Muscle of leg (tissue), 11 donors: ENCODE results near the gene IRF3. TPM values are rescaled to one million over a fixed set of nuclear protein-coding genes. Genes with fewer than 3 reads are reported as not detected.

ENCODE experiments used
- DNase-seq: peaks from one replicate; pipeline ENCODE4 v3.0.0; 2013
- H3K27ac ChIP-seq: one replicate; pipeline ENCODE4 v1.5.1; 2013; ENCODE audit warnings: mild to moderate bottlenecking, low read length, control low read depth
- H3K27me3 ChIP-seq: one replicate; pipeline ENCODE4 v1.6.1; 2013; ENCODE audit warnings: low read length; ENCODE audit not compliant: control insufficient read depth, insufficient read depth
- H3K36me3 ChIP-seq: one replicate; pipeline ENCODE4 v1.6.1; 2013; ENCODE audit warnings: low read length; ENCODE audit not compliant: control insufficient read depth, insufficient read depth
- H3K4me1 ChIP-seq: one replicate; pipeline ENCODE4 v1.6.1; 2013; ENCODE audit warnings: low read length; ENCODE audit not compliant: control insufficient read depth, insufficient read depth
- H3K4me3 ChIP-seq: one replicate; pipeline ENCODE4 v1.5.1; 2013; ENCODE audit warnings: low read length, control low read depth
- H3K9me3 ChIP-seq: replicated peaks from 2 replicates; pipeline ENCODE4 v1.6.1; 2013; ENCODE audit warnings: low read depth, low read length; ENCODE audit not compliant: control insufficient read depth
- WGBS: methylation state at CpG from one replicate; pipeline ENCODE4 v1.1.5; 2013; ENCODE audit warnings: missing lambda C conversion rate; ENCODE audit not compliant: insufficient coverage; 5-methylcytosine and 5-hydroxymethylcytosine counted together
- polyA plus RNA-seq, 8 donors: library from polyadenylated mRNA; unstranded; fragments of 120-200 nt; gene quantifications; one replicate each; pipeline versions ENCODE4 v1.2.1 to v1.2.3, GENCODE V29; 2013; ENCODE audit warnings: inconsistent platforms in 1 of 8, low replicate concordance in 1 of 8; ENCODE audit not compliant: insufficient read length in 8 of 8, insufficient read depth in 1 of 8
- total RNA-seq: library from RNA; stranded (reverse); fragments of 120-200 nt; gene quantifications from one replicate; pipeline ENCODE4 v1.2.4, GENCODE V29; 2013

IRF3 gene
- total and polyA plus RNA-seq, 9 donors: 29.2 to 47.9 (median 38.3) TPM

DNA sequence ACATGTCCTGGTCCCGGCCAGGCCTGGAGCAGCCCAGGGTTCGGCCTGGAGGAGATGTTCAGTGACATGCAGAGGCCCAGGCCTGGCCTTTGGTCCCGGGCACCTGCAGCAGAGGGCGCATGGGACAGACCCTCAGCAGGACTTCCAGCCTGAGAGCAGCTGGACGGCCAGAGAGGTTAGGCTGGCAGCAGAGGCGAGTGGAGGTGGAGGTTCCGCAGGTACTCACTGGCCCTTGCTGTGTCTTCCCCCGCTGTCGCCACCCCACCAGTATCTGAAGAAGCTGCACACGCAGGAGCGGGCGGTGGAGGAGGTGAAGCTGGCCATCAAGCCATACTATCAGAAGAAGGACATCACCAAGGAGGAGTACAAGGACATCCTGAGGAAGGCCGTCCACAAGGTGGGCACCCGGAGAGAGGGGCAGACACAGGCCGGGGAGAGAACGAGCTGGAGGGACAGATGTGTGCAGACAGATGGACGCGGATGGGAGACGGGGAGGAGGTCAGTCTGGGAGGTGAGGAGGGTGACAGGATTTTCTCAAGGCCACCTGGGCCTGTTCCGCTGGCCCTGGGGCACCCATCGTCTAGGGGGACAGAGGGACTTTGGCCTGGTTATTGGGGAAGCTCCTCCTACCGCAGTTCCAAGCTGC is 8.0 kb downstream of the IRF3 start:
- no peaks in the 10 kb centered on the region for H3K4me1 ChIP-seq
- H3K9me3 ChIP-seq: no peaks in the 10 kb centered on the region
- no peaks in the 10 kb centered on the region for H3K27me3 ChIP-seq
- H3K4me3 ChIP-seq: no peak overlapping the region
- H3K27ac ChIP-seq: no peak overlapping the region
- H3K36me3 ChIP-seq: peaks cover 98% of the 10 kb centered on the region
- no peak for DNase-seq
- WGBS: 87% methylated on average over 18 of the region's 22 CpGs

DNA sequence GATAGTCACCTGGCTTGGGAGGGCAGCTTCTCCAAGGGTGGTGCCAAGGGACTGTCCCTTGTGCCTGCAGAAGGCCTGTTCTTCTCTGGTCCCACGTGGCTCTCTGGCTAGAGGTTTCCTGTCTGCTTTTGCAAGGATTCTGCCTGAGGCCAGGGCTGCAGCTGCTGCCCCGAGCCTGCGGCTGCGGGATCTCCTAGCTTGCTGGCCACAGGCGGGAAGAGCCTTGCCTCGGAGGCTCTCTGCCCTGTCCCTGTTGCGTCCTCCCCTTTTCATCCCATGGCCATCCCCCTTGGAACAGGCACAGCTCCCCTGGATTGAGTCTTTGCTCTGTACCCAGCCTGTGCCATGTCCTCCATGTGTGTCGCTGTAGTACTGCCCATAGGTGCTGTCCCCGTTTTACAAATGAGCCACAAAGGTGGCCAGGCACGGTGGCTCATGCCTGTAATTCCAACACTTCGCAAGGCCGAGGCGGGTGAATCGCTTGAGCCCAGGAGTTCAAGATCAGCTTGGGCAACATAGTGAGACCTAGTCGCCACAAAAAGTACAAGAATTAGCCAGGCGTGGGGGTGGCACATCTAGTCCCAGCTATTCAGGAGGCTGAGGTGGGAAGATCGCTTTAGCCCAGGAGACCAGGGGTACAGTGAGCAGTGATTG is 9.1 kb downstream of the IRF3 start:
- Histone ChIP-seq H3K27me3 (no peaks in the 10 kb centered on the region), H3K9me3 (no peaks in the 10 kb centered on the region), H3K4me3 (no peak overlapping the region), H3K27ac (no peak overlapping the region), H3K4me1 (no peaks in the 10 kb centered on the region), H3K36me3 (peaks cover 92% of the 10 kb centered on the region)
- no peak for DNase-seq
- 86% methylated on average over 16 of the region's 17 CpGs for WGBS

DNA sequence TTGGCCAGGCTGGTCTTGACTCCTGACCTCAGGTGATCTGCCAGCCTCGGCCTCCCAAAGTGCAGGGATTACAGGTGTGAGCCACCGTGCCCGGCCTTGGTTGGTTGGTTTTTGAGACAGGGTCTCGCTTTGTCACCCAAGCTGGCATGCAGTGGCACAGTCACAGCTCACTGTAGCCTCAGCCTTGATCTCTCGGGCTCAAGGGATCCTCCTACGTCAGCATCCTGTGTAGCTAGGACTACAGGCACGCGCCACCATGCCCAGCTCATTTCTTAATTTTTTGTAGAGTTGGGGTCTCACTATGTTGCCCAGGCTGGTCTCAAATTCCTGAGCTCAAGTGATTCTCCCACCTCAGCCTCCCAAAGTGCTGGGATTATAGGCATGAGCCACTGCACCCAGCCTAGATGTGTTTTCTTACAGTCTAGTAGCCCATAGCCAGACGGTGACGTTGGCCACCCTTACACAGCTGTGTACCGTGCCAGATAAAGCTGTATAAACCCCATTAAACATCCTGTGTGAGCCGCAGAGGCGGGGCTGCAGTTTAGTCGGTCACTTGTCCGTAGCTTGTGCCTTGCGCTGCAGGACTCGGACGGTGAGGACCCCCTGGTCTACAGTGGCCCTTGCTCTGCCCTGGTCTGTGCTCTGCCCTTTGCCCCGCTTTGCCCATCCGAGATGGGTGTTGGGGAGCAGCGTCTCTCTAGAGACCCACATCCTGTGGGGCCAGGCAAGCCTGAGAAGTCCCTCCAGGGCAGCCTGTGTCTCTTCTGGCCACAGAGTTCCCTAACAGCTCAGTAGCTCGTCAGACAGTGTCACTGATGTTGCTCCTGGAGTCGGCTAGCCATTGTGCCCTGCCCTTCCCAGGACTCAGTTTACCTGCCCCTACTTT is 9.8 kb downstream of the IRF3 start:
- Histone ChIP-seq H3K27me3 (no peaks in the 10 kb centered on the region), H3K9me3 (no peaks in the 10 kb centered on the region), H3K4me3 (no peak overlapping the region), H3K27ac (no peak overlapping the region), H3K4me1 (no peaks in the 10 kb centered on the region), H3K36me3 (peaks cover 90% of the 10 kb centered on the region)
- WGBS: 87% methylated on average over 20 of the region's 23 CpGs
- DNase-seq: no peak

DNA sequence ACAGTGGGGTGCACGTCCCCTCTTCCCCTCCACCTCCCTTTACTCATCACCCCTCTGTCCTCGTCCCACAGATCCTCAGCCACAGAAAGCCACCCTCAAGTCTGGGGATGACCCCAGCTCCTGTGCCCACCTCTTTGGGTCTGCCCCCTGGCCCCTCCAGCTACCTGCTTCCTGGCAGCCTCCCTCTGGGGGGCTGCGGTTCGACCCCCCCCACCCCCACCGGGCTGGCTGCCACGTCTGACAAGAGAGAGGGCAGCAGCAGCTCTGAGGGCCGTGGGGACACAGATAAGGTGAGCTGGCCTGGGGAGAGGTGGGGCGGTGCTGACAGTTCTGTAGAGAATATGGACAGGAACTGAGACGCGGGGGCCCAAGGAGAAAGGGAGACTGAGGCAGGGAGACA is 11.1 kb downstream of the IRF3 start:
- Histone ChIP-seq H3K4me1 (no peaks in the 10 kb centered on the region), H3K4me3 (no peak overlapping the region), H3K27me3 (no peaks in the 10 kb centered on the region), H3K36me3 (peaks cover 88% of the 10 kb centered on the region), H3K27ac (no peak overlapping the region), H3K9me3 (no peaks in the 10 kb centered on the region)
- 80% methylated on average over 7 of the region's 10 CpGs for WGBS
- no peak for DNase-seq

DNA sequence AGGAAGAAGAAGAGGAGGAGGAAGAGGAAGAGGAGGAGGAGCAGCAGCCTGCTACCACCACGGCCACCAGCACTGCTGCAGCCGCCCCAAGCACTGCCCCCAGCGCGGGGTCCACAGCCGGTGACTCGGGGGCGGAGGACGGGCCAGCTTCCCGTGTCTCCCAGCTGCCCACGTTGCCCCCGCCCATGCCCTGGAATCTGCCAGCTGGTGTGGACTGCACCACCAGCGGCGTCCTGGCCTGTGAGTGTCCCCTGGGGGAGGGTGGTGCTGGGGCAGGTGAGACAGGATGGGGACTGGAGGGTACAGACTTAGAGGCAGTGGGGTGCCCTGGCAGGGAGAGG is 12.2 kb downstream of the IRF3 start:
- Histone ChIP-seq H3K36me3 (peaks cover 86% of the 10 kb centered on the region), H3K27ac (no peak overlapping the region), H3K4me3 (no peak overlapping the region), H3K4me1 (no peaks in the 10 kb centered on the region), H3K27me3 (no peaks in the 10 kb centered on the region), H3K9me3 (no peaks in the 10 kb centered on the region)
- WGBS: 90% methylated on average over 13 of the region's 13 CpGs
- no peak for DNase-seq

DNA sequence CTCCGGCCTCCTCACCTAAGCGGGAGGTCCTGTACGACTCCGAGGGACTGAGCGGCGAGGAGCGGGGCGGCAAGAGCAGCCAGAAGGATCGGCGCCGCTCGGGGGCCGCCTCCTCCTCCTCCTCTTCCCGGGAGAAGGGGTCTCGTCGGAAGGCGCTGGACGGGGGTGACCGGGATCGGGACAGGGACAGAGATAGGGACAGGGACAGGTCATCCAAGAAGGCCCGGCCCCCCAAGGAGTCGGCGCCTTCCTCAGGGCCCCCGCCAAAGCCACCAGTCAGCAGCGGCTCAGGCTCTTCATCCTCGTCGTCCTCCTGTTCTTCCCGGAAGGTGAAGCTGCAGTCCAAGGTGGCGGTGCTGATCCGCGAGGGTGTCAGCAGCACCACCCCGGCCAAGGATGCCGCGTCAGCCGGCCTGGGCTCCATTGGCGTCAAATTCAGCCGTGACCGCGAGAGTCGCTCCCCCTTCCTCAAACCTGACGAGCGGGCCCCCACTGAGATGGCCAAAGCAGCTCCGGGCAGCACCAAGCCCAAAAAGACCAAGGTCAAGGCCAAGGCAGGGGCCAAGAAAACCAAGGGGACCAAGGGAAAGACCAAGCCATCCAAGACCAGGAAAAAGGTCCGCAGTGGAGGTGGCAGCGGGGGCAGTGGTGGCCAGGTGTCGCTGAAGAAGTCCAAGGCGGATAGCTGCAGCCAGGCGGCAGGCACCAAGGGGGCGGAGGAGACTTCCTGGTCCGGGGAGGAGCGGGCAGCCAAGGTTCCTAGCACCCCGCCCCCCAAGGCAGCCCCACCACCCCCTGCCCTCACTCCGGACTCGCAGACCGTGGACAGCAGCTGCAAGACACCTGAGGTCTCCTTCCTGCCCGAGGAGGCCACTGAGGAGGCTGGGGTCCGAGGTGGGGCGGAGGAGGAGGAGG is 12.8 kb downstream of the IRF3 start:
- H3K27ac ChIP-seq: no peak overlapping the region
- peaks cover 86% of the 10 kb centered on the region for H3K36me3 ChIP-seq
- H3K4me3 ChIP-seq: no peak overlapping the region
- H3K9me3 ChIP-seq: no peaks in the 10 kb centered on the region
- H3K4me1 ChIP-seq: no peaks in the 10 kb centered on the region
- H3K27me3 ChIP-seq: no peaks in the 10 kb centered on the region
- WGBS: 90% methylated on average over 49 of the region's 58 CpGs
- no peak for DNase-seq

DNA sequence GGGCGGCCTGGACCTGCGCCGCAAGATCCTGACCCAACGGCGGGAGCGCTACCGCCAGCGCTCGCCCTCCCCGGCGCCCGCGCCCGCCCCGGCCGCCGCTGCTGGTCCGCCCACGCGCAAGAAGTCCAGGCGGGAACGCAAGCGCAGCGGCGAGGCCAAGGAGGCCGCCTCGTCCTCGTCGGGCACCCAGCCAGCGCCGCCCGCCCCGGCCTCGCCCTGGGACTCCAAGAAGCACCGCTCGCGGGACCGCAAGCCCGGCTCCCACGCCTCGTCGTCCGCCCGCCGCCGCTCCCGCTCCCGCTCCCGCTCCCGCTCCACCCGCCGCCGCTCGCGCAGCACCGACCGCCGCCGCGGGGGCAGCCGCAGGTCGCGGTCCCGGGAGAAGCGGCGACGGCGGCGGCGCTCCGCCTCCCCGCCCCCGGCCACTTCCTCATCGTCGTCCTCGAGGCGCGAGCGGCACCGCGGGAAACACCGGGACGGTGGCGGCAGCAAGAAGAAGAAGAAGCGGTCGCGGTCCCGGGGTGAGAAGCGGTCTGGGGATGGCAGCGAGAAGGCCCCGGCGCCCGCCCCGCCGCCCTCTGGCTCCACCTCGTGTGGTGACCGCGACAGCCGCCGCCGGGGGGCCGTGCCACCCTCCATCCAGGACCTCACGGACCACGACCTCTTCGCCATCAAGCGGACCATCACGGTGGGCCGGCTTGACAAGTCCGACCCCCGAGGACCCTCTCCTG is 13.7 kb downstream of the IRF3 start:
- Histone ChIP-seq H3K36me3 (peaks cover 81% of the 10 kb centered on the region), H3K27me3 (no peaks in the 10 kb centered on the region), H3K4me3 (no peak overlapping the region), H3K9me3 (no peaks in the 10 kb centered on the region), H3K4me1 (no peaks in the 10 kb centered on the region), H3K27ac (no peak overlapping the region)
- 95% methylated on average over 94 of the region's 110 CpGs for WGBS
- DNase-seq: no peak

DNA sequence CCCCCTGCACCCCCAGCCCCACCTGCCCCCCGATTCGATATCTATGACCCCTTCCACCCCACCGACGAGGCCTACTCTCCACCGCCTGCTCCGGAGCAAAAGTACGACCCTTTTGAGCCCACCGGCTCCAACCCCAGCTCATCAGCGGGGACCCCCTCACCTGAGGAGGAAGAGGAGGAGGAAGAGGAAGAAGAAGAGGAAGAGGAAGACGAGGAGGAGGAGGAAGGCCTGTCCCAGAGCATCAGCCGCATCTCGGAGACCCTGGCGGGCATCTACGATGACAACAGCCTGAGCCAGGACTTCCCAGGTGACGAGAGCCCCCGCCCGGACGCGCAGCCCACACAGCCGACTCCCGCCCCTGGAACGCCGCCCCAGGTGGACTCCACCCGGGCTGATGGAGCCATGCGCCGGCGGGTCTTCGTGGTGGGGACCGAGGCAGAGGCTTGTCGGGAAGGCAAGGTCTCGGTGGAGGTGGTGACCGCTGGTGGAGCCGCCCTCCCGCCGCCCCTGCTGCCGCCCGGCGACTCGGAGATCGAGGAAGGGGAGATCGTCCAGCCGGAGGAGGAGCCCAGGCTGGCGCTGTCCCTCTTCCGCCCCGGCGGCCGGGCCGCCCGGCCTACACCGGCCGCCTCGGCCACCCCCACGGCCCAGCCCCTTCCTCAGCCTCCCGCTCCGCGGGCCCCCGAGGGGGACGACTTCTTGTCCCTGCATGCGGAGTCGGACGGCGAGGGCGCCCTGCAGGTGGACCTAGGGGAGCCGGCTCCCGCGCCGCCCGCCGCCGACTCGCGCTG is 14.4 kb downstream of the IRF3 start:
- Histone ChIP-seq H3K4me1 (no peaks in the 10 kb centered on the region), H3K4me3 (no peak overlapping the region), H3K27ac (no peak overlapping the region), H3K9me3 (no peaks in the 10 kb centered on the region), H3K27me3 (no peaks in the 10 kb centered on the region), H3K36me3 (peaks cover 81% of the 10 kb centered on the region)
- no peak for DNase-seq
- WGBS: 94% methylated on average over 66 of the region's 72 CpGs

DNA sequence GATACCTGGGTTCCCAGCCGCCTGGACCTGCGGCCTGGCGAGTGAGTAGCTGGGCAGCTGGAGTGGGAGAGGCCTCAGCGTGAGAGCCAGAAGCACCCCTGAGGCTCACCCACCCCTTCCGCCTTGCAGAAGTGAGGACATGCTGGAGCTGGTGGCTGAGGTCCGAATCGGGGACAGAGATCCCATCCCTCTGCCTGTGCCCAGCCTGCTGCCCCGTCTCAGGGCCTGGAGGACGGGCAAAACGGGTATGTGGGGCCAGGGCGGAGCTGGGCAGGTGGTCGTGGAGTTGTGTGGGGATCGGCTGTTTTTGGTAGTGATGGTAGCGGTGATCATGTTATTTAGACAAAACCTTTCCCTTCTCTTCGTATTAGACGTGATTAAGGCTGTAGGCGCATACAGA is 19.1 kb downstream of the IRF3 start:
- 88% methylated on average over 11 of the region's 17 CpGs for WGBS
- Histone ChIP-seq H3K27me3 (no peaks in the 10 kb centered on the region), H3K27ac (no peak overlapping the region), H3K9me3 (no peaks in the 10 kb centered on the region), H3K36me3 (peaks cover 61% of the 10 kb centered on the region), H3K4me3 (no peak overlapping the region), H3K4me1 (peaks cover 14% of the 10 kb centered on the region)
- no peak for DNase-seq
